Stimulated activated CD4-positive, alpha-beta T cell treated with anti-CD3 and anti-CD28 coated beads, Interleukin-2, amount 100 ng/mL, for 24 hours (primary cell): ENCODE measurements around the gene WSB1.

Source experiments
- DNase-seq, 2 donors: peaks; one replicate each; pipeline ENCODE4 v3.0.0-alpha.2; 2020

Gene WSB1

DNA sequence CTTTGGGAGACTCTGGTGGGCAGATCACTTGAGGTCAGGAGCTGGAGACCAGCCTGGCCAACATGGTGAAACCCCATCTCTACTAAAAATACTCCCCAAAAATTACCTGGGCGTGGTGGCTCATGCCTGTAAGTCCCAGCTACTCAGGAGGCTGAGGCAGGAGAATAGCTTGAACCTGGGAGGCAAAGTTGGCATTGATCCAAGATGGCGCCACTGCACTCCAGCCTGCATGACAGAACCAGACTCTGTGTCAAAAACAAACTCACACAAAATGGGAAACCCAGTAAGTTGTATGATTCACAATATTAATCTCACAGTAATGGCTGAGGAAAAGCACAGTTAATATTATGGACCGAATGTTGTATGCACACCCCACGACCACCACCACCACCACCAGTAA, 24.3 kb downstream of the WSB1 start:
- DNase-seq: no peak

DNA sequence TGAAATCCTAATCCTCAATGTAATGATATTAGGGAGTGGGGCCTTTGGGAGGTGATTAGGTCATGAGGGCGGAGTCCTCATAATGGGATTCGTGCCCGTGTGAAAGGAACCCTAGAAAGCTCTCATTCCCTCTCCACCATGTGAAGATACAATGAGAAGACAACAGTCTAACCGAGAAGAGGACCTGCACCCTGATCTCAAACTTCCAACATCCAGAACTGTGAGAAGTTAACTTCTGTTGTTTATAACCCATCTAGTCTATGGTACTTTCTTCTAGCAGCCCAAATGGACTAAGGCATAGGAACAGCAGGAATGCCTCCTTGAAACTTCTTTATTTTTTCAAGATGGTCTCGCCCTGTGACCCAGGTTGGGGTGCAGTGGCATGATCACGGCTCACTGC, 24.7 kb downstream of the WSB1 start:
- DNase-seq: no peak

DNA sequence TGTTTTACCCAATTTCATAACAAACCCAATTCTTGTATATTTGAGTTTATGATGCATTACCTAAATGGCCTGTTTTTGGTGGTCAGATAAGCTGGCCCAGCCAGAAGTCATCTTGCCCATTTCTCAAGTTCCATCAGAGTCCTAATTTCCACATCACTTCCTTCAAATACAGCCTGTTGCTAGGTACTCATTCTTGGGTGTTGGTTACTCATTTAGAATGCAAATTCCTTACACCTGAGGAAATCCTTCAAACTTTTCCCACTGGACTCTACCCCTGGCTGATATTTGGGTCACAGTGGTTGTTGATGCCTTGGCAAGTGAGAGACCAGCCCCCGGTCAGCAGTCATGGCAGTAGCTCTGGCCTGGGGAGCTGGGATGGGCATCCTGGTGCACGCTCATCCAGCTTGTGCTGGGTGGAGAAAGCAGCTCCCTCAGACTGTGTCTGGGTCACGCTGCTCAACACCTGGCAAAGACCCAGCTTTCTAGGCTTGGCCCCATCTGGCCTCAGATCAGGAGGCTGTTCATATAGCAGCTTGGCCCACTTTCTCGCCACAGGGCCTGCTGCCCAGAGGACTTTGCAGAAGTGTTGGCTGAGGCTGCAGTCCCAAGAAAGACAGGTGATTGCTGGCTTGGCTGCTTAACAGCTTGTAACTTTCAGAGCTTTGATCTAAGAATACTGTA, 25.8 kb downstream of the WSB1 start:
- DNase-seq: no peak

DNA sequence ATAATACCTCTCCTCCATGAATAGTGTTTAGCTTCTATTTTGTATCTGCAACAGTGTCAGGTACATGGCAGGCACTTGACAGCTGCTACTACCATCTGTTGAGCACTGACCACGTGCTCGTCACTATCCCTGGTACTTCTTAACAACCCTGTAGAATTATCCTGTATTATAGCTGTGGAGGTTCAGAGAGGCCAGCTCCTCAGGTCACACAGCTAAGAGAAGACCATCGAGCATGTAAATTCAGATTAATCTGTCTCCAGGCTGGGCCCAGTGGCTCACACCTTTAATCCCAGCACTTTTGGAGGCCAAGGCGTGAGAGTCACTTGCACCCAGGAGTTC, 26.3 kb downstream of the WSB1 start:
- DNase-seq: no peak

DNA sequence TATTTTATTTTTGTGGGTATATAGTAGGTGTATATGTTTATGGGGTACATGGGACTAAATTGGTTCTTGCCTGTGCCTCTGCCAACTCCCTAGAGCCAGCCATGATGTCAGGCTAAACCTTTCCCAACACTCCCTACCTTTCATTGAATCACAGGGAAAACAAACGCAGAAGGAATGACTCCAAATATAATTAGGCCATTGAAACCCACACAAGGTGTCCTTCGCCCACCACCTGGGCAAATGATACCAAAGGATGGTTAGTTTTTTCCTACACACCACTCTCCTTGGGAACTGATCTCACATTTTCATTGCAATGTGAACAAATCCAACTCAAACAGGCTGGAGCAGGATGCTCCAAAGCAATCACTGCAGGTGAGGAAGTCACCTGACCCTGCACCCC, 27.5 kb downstream of the WSB1 start:
- no peak for DNase-seq

DNA sequence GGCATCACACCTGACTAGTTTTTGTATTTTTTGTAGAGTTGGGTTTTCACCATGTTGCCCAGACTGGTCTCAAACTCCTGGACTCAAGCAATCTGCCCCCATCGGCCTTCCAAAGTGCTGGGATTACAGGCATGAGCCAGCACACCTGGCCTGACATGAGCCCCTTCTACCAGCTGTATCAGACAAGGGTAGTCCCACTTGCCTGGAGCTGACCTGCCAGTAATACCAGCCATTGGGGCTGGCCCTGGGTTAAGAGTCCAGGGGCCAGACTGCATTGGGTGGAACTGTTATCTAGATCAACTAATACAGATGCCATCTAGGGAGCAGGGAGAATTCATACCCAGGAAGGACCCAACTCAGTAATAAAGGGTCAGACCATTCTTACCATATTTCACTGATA, 28.1 kb downstream of the WSB1 start:
- DNase-seq: peak in 1 of 2 donors; percentile 2

DNA sequence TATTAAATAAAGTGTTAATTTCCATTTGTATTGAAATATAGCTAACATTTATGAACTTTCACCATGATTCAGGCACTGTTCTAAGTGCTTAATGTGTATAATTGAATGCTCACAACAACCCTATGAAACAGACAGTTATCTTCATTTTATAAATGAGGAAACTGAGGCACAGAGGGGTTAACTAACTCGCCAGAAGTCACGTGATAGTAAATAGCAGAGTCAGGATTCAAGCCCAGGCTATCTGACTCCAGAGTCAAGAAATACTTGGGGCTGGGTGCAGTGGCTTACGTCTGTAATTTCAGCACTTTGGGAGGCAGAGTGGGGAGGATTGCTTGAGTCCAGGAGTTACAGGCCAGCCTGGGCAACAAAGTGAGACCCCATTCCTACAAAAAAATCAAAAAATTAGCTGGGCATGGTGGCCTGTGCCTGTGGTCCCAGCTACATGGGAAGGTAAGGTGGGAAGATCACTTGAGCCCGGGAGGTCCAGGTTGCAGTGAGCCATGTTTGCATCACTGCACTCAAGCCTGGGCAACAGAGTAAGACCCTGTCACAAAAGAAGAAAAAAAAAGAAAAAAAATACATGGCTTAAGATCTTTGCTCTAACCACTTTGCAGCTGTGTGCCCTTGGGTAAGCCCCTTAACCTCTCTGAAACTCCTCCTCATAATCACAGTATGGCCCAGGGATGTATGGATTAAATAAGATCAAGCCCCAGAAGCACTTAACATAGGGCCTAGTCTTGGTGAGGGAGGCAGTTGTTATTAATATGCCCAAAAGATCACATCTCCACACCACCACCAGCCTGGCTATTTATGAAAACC, 29.0 kb downstream of the WSB1 start:
- peak in 1 of 2 donors; percentile 6 for DNase-seq

DNA sequence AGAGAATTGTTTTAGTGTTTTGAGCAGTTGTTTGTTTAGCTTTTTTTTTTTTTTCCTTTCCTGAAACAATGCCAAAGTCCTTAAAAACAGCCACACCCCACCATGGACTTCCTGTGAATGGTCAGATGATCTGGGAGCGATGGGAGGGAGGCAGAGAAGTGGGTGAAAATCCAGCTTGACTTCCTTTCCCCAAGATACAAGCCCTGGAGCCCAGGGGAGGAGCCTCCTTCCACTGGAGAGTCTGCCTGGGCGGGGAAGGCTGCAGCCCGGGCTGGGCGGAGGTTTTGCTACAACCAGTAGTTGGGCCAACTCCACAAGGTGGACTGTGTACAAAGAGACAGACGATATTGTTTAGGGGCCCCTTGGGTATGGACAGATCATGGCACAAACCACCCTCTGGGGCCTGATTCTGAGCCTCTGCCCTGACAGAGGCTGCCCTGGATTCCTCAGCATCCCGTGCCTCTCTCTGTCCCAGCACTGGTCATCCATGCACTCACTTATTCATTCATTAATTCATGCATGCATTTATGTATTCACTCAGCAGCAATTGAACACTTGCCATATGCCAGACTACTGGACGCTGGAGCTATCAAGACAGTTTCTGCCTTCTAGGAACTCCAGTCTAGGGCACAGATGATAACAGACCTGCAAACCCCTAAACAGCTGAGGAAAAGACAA, 29.8 kb downstream of the WSB1 start:
- DNase-seq: peak in 1 of 2 donors; percentile 12

DNA sequence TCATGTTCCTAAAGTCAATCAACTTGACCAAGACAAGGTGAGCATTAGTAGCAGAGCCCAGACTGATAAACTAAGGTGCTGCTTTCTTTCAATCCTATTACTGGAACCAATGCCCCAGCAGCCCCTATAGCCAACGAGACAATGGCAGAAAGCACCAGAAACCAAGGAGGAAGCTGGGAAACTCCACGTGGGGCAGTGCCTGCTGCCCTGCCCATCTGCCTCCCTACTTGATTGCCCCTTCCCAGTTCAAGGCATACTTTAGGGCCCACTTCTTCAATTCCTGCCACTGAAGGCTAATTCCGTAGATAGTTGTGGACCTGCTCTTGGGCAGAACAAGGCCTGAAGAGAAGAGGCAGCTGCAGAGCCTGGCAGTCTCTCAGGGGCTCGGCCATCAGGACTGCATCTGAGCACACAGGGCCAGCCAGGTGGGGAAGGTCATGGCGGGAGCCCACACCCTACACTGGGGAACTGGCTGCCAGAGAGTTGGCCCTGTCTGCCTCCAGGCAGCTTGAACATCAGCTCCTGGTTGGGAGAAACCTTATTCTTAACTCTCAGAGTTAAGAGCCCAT, 30.9 kb downstream of the WSB1 start:
- no peak for DNase-seq

DNA sequence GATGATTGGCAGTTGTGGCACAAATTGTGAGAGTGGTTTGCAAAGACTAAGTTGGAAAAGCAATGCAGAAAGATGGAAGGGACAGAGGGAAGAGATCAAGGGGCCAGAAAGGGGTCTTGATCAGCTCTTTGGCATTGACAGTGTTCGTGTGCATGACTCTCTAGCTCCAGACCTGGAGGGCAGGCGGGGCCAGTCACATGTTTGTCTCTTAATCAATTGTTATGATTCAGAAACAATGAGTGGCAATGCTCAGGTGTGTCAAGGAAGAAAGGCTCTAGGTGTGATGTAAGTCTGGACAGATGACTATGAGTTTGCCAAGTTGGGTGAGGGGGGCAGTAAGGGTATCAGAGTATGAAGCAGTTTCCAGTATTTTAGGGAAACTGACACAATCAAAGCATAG, 32.1 kb downstream of the WSB1 start:
- DNase-seq: peak in 1 of 2 donors; percentile 3

DNA sequence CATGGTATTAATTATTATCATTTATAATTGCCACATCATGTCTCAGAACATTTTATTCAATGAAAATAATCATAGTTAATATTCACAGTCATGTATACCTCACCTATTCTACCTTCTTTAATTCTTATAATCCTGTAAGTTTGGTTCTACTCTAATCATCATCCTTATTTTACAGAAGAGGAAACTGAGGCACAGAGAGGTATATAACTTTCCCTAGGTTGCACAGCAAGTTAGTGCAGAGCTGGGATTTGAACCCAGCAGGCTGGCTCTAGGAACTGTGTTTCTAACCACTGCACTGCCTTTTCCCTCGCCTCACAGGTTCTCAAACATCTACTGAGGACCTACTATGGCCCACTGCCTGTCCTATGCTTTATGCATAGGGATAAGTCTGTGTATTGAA, 32.7 kb downstream of the WSB1 start:
- no peak for DNase-seq

DNA sequence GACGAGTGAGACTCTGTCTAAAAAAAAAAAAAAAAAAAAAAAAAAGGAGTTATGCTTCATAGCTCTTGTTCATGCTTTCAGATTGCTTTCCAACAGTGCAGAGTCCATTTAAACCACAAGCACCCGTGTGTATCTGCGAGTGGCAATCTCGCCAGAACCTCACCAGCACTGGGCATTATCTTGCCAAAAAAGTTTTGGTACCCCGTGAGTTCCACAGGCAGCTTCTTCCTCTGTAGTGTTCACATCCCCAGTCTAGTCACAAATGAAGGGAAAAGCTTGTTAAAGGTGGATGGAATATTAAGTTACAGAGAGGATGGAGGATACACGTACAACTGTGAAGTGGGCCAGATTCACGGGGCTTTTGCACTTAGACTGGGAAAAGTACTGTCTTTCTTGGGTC, 33.5 kb downstream of the WSB1 start:
- DNase-seq: peak in 1 of 2 donors; percentile 5

DNA sequence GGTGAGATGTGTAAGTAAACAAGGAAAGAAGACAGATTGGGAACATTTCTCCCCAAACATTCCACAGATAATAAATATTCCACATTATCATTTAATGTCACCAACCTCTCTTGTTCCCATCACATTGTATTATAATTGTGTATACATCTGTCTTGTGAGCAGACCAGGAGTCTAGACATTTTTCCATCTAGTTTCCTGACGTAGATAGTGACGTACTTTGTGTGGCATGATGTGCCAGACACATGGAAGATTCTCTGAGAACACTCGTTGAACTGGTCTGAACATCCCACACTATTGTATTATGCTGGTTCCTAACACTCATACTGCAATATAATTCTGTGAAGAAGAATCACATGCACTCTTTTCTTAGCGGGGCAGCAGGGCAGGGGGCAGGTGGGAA, 34.0 kb downstream of the WSB1 start:
- no peak for DNase-seq

DNA sequence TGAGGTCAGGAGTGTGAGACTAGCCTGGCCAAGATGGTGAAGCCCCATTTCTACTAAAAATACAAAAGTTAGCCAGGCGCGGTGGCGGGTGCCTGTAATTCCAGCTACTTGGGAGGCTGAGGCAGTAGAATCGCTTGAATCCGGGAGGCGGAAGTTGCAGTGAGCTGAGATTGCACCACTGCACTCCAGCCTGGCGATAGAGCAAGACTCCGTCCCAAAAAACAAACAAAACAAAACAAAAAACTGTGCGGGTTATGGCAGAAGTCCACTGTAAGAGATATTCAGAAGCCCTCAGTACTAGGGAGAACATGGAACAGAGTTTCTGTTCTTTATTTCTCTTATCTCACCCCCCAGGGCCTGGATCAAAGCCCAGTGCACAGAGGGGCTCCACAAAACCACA, 34.8 kb downstream of the WSB1 start:
- DNase-seq: peak in 1 of 2 donors; percentile 3

DNA sequence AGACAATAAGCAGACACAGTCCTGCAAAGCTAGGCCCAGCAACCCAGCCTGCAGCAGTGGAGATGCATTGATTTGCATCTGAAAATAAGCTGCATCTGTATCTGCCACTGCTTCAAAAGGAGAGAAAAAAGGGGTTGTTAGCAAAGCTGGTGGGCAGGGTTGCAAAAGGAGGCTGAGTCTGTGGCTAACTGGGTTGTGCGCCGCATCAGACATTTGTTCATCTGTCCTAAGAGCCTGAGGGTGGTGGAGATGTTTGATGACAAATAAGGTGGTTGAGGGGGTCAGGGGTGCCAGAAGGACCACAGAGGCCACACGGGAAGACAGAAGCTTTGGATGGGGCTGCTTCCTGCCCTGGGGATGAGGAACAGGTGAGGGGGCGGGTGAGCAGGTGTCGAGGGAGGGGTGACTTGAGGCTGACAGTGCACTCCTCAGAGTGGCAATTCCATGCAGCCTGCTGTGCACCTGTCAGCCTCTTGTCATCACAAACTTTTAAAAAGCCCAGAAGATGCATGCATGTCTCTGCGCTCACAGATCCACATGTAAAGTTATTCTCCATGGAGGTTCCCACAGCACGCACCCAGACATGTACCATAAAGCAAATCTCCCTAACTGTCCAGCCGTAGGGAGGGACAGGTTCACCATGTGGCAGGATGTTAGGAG, 35.4 kb downstream of the WSB1 start:
- peak in 1 of 2 donors; percentile 11 for DNase-seq

DNA sequence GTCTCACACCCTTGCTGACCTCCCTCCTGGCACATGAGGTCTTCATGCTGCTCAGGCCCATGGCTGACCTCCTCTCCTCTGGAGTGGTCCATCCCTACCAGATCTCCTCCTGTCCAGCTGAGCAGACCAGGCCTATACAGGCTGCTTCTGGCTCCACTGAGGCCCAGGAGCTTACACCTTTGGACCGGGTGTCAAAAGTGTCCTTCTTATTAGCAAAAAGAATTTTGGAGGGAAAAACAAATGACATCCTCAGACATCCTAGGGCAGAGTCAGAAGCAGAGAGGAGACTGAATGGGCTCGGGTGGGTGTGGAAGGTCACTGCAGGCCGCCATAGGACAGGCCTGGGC, 38.1 kb downstream of the WSB1 start:
- DNase-seq: no peak

DNA sequence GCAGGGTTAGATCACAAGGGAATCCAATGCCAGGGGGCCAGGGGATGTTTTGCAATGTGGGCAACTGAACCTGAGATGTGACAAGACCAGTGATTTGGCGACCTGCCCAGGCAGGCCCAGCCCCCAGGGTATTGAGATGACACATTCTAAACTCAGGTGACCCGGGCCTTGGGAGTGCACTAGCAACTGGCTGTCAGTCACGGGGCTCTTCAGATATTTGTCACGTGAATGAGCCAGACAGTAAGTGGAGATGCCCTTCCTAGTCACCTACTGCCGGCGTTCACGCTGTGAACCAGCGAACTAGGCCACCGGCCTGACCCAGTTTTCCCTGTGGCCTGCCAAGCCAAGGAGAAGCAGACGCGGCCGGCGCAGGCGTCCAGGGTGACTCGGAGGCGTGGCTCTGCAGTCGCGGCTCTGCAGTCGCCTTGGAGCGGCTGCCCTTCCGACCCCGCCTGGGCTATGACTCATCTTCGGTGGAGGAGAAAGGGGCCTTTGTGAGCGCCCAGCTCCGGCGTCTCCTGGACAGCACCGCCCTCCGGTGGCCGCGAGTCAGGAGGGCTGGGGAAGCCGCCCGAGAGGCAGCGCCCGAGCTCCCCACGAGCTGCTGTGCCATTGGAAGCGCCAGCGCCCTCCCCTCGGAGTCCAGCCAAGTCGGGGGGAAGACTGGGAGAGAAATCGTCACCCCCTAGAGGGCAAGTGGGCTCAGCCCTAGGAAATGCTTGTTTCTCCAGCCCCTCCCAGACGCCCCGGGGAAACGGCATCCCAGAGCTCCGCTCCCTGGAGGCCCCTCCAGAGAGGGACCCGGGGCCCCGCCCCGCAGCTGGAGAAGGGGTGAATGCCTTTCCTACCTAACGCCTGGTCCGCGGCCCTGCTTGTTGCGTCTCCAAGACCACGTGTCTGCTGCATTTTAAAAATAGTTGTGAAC, 38.8 kb downstream of the WSB1 start:
- DNase-seq: peak; percentile 86 to 91

DNA sequence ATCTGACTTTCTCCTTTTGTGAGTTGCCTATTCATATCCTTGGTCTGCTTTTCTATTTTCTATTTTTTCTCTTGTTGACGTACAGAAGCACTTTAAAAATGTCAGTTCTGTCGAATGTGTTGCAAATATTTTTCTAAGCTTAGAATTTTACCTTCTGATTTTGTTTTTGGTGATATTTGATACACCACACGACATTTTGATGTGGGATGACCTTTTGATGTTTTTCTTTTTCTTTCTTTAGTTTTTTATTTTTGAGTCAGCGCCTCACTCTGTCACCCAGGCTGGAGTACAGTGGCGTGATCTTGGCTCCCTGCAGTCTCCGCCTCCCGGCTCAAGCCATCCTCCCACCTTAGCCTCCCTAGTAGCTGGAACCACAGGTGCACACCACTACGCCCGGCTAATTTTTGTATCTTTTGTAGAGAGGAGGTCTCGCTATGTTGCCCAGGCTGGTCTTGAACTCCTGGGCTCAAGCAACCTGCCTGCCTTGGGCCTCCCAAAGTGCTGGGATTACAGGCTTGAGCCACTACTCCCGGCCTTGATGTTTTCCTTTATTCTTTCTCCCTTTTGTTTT, 39.6 kb downstream of the WSB1 start:
- peak in 1 of 2 donors; percentile 30 for DNase-seq

DNA sequence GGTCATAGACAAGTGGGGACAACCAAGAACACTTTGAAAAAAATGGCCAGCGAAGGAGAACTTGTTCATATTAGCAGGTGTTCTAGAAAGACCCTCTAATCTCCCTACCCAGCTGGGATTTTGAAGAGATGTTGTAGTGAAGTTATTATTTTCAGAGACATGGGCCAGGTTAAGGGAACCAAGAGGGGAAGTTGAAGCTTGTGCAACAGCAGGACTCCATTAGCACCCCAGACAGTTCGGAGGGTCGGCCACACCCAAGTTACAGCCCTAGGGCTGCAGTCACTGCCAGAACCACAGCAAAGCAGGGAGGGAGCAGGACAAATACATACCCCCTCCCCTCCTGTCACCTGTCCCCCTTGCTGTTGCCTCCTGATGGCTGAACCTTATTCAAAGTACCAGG, 42.3 kb downstream of the WSB1 start:
- DNase-seq: no peak

DNA sequence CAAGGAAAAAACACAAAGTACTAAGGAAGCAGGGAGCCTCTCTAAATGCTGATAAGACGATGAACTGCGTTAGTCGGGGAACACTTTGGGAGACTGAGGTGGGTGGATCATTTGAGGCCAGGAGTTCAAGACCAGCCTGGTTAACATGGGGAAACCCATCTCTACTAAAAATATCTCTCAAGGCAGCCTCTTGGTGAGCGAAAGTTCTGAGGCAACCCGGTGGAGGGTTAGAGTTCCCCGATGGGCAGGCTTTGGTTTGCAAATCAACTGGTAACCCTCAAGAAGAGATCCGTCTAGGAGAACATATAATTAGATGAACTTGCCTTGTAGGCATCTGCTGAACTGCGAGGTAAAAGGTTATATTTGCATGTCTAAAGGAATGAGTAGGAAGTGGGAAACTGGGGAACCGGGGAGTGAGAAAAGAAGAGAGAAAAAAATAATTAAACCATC, 44.6 kb downstream of the WSB1 start:
- no peak for DNase-seq

DNA sequence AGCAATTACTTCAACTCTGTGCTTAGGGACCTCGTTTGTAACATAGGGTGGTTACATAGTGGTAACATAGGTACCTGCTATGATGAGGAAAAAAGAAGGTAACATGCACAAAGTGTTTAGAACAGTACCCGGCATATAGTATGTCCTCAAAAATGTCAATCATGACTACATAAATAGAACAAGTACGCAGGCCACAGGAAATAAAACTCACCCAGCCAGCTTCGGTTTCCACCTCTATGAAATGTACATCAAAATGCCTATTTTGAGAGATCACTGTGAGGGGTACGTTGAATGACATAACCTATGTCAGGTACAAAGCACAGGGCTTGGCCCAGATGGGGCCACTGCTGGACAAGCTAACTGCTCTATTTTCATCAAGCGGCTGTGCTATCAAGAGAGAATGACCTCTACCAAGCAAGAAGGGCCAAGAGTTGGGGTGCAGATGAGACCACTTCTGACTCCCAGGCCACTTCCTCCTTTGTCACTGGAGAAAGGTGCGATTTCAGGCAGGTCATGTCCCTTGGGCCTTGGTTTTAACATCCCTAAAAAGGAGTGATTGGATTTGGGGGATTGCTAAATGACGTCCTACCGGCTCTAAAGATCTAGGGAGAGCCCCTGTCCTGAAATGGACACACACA, 45.4 kb downstream of the WSB1 start:
- DNase-seq: no peak
